Brain microvascular endothelial cell (primary cell): ENCODE measurements around the gene VEGFD.

Experiments used
- DNase-seq: peaks from one replicate; pipeline ENCODE4 v3.0.0-alpha.2; 2020
- H3K27ac ChIP-seq: fragments of 250-450 bp; sonication (Bioruptor Pico); 2 replicates; pipeline ENCODE4 v1.5.1; 2020; ENCODE audit warnings: mild to moderate bottlenecking, moderate library complexity
- H3K27me3 ChIP-seq: fragments of 250-450 bp; sonication (Bioruptor Pico); replicated peaks from 2 replicates; pipeline ENCODE4 v1.5.1; 2020; ENCODE audit warnings: mild to moderate bottlenecking
- H3K36me3 ChIP-seq: fragments of 250-450 bp; sonication (Bioruptor Pico); replicated peaks from 2 replicates; pipeline ENCODE4 v1.5.1; 2020; ENCODE audit warnings: mild to moderate bottlenecking
- H3K4me3 ChIP-seq: 2 replicates; pipeline ENCODE4 v1.5.1; 2011; ENCODE audit warnings: low read depth, mild to moderate bottlenecking, control low read depth, low read length, moderate library complexity
- in situ Hi-C: cut with HindIII; loops from 2 replicates; pipeline ENCODE4 v1.10.0; 2017; ENCODE audit warnings: low sequenced_read_pairs, low pct_ligation_motif_present
- TF ChIP-seq, protein P1 (sequence below): IDR thresholded peaks from 2 replicates; pipeline ENCODE4 v1.5.1; 2011; ENCODE audit warnings: low read depth, mild to moderate bottlenecking, moderate library complexity, low read length, control low read depth, inconsistent platforms; ENCODE audit errors: missing control alignments

The VEGFD gene

DNA sequence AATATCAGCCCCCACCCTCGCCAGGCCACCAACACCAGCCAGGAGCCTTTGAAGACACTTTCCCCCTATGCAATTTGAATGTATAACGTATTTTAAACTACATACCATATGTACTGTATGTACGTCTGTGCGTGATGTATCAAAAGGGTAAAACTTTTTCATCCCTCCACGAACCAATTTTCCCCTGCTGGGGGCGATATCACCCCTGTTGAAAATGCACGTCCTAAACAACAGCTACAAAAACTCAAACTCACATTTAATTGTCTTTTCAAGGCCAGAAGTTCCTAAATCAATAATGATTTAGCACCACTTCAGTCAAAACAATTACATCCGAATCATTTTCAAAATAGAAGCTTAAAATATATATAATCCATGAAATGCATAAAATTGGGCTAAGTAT lies 1.4 kb downstream of the VEGFD start:
- in situ Hi-C loops, result no loop called here
- no peak for DNase-seq
- H3K36me3 ChIP-seq, result no peaks in the 10 kb centered on the region
- TF ChIP-seq, protein P1, sequence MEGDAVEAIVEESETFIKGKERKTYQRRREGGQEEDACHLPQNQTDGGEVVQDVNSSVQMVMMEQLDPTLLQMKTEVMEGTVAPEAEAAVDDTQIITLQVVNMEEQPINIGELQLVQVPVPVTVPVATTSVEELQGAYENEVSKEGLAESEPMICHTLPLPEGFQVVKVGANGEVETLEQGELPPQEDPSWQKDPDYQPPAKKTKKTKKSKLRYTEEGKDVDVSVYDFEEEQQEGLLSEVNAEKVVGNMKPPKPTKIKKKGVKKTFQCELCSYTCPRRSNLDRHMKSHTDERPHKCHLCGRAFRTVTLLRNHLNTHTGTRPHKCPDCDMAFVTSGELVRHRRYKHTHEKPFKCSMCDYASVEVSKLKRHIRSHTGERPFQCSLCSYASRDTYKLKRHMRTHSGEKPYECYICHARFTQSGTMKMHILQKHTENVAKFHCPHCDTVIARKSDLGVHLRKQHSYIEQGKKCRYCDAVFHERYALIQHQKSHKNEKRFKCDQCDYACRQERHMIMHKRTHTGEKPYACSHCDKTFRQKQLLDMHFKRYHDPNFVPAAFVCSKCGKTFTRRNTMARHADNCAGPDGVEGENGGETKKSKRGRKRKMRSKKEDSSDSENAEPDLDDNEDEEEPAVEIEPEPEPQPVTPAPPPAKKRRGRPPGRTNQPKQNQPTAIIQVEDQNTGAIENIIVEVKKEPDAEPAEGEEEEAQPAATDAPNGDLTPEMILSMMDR, result peak; percentile 10
- H3K27me3 ChIP-seq, result no peaks in the 10 kb centered on the region
- no peak overlapping the region for H3K4me3 ChIP-seq
- no peak overlapping the region for H3K27ac ChIP-seq

DNA sequence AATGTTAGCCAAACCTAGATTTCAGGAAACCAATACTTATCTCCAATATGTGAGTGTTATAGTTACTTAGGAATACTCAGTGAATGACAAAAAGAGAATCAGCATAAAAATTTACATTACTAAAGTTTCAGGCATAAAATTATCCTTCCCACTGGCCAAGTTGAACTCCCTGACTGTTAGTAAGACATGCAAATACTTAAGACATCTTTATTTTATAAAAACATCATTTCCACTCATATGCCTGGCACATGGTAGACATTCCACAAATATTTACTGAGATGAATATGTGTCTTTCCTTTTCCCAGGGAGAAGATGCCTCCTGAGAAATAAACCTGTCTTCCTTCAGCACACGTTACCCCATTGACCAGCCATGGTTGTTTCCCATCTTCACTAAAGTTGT lies 7.3 kb downstream of the VEGFD start:
- Histone ChIP-seq H3K4me3 (no peak overlapping the region), H3K36me3 (no peaks in the 10 kb centered on the region), H3K27me3 (no peaks in the 10 kb centered on the region), H3K27ac (no peak overlapping the region)
- DNase-seq, result no peak
- in situ Hi-C loops, result no loop called here
- TF ChIP-seq, protein P1, result no peak

GRCh38 chrX:15373976-15374375 lies 10.2 kb downstream of the VEGFD start:
- in situ Hi-C loops, result no loop called here
- Histone ChIP-seq H3K27ac (no peak overlapping the region), H3K27me3 (no peaks in the 10 kb centered on the region), H3K36me3 (no peaks in the 10 kb centered on the region), H3K4me3 (no peak overlapping the region)
- no peak for DNase-seq
- TF ChIP-seq, protein P1, result no peak

DNA sequence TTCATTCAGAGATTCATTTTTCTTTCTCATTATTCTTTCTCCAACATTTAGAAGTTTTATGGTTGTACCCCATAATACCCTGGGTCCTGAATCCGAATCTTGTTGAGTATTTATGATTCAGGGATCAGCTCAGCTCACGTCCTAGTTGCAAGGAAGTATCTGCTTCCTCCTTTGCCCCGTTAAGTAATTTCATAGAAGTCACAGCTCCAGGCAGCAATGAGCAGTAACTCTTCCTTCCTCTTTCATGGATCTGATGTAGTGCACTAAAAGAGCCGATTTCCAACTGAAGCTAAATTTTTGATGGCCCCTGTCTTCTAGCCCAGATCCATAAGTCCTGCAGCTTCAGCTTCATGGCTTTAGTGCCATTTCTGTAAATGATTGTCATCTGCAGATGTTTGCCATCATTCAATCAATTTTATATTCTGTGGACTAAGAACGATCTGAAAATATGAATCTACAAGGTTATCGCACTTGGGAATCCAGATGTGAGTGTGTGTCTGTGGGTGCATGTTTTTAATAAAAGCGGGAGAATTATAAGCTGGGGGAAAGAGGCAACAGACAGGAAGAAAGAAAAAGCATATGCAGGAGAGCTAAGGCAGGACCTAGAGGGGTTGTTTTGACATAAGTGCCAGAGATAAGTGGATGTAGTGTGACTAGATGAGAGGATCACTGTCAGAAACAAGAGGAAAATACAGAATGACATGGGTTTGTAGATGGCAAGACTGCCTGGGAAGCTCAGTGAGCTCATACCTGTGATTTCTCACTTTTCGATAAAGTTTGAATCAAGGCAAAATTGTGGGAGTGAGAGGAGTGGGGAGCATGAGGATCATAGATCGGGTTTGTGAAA lies 17.5 kb downstream of the VEGFD start:
- Histone ChIP-seq H3K27me3 (no peaks in the 10 kb centered on the region), H3K36me3 (no peaks in the 10 kb centered on the region), H3K27ac (no peak overlapping the region), H3K4me3 (no peak overlapping the region)
- no peak for DNase-seq
- in situ Hi-C loops, result no loop called here
- TF ChIP-seq, protein P1, result no peak

- Histone ChIP-seq H3K27ac (no peak overlapping the region), H3K27me3 (no peaks in the 10 kb centered on the region), H3K36me3 (no peaks in the 10 kb centered on the region), H3K4me3 (no peak overlapping the region)
- TF ChIP-seq, protein P1, result no peak
- in situ Hi-C loops, result no loop called here
- DNase-seq, result no peak
These were observed 24.5 kb downstream of the VEGFD start for GRCh38 chrX:15359701-15360100.

DNA sequence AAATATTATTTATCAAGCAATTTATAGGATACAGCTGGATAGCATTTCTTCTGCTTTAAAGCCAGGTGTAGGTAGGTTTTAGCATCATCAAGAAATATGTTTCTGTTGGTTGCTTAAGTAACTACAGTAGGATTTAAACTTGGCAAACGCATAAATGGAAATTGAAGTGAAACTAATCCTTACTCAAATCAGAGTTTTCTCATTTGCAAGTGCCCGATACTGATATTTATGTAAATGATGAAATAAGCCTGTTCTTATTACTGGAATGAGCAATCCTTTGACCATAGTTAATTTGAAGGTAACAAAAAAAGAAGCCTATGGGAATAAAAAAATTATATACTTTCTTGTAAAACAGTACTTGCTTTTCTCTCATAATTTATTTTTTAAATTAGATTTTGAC lies 25.7 kb downstream of the VEGFD start:
- no peaks in the 10 kb centered on the region for H3K27me3 ChIP-seq
- in situ Hi-C loops, result no loop called here
- TF ChIP-seq, protein P1, result no peak

More for the DNA sequence above, 25.7 kb downstream of the VEGFD start:
- no peaks in the 10 kb centered on the region for H3K36me3 ChIP-seq
- no peak overlapping the region for H3K27ac ChIP-seq
- DNase-seq, result no peak
- H3K4me3 ChIP-seq, result no peak overlapping the region
